Calu3 (cell line): Measurements from ENCODE around the gene FAM228A. TPM values are rescaled to one million over a fixed set of nuclear protein-coding genes. Genes with fewer than 3 reads are reported as not detected.

ENCODE experiments used
- BruUV-seq: library from RNA; stranded (reverse); fragments of 400-500 nt; replicated peaks from 2 replicates; lab custom pipeline; 2021; lab: Mats Ljungman, UMichigan
- CTCF ChIA-PET: fragments of 300-600 bp; sonication (Branson Sonifier 250); formaldehyde crosslinking; loops from one replicate; lab custom pipeline; 2022; ENCODE audit warnings: antibody characterized with exemption; lab: Charles Lee
- DNase-seq: peaks from one replicate; pipeline ENCODE4 v3.0.0; 2022
- H3K27ac Mint-ChIP-seq: one replicate; pipeline ENCODE4 v1.8.0; 2022; ENCODE audit warnings: mixed read lengths; ENCODE audit not compliant: unreplicated experiment
- H3K27me3 Mint-ChIP-seq: one replicate; pipeline ENCODE4 v1.8.0; 2022; ENCODE audit warnings: mixed read lengths; ENCODE audit not compliant: unreplicated experiment
- H3K36me3 Mint-ChIP-seq: one replicate; pipeline ENCODE4 v1.8.0; 2022; ENCODE audit warnings: mild to moderate bottlenecking, moderate library complexity, mixed read lengths; ENCODE audit not compliant: insufficient read depth, unreplicated experiment
- H3K4me1 Mint-ChIP-seq: one replicate; pipeline ENCODE4 v1.8.0; 2022; ENCODE audit warnings: mild to moderate bottlenecking, low read depth, mixed read lengths; ENCODE audit not compliant: unreplicated experiment
- H3K4me3 Mint-ChIP-seq: one replicate; pipeline ENCODE4 v1.8.0; 2022; ENCODE audit warnings: mild to moderate bottlenecking, low read depth, moderate library complexity, mixed read lengths; ENCODE audit not compliant: unreplicated experiment
- H3K9me3 Mint-ChIP-seq: one replicate; pipeline ENCODE4 v1.8.0; 2022; ENCODE audit warnings: low read depth, mixed read lengths; ENCODE audit not compliant: unreplicated experiment
- CTCF ChIP-seq: fragments of 200-600 bp; IDR thresholded peaks from one replicate; pipeline ENCODE4 v1.8.0; 2022; ENCODE audit warnings: antibody characterized with exemption; ENCODE audit not compliant: unreplicated experiment
- intact Hi-C: fragments of 100-400 bp; cut with micrococcal nuclease; formaldehyde crosslinking; loops from one replicate; pipeline ENCODE4 v1.10.0; 2022; ENCODE audit not compliant: unreplicated experiment
- total RNA-seq: library from RNA; stranded (reverse); gene quantifications from 2 replicates; pipeline ENCODE4 v1.2.3, GENCODE V29; 2022

FAM228A gene
- total RNA-seq, 1 experiment from 2014 or later = not detected

- TF ChIP-seq CTCF = peak; percentile 95
- Mint-ChIP-seq H3K36me3 (no peaks in the 10 kb centered on the region), H3K27ac (no peak overlapping the region), H3K27me3 (peaks cover 16% of the 10 kb centered on the region), H3K4me1 (no peaks in the 10 kb centered on the region), H3K4me3 (no peak overlapping the region), H3K9me3 (no peaks in the 10 kb centered on the region)
- CTCF ChIA-PET = interaction anchor here (0.8 to 3.8 kb wide), 3 partner anchors 13 to 341 kb away, joined by 4 to 13 read pairs (median 5); partner anchors contain the start of gene TP53I3
- intact Hi-C loops = loop anchor here (1.0 to 5.0 kb wide), 2 partner anchors 87 to 340 kb away; partner anchors contain the start of gene SF3B6
- peak; percentile 65 for DNase-seq
- no TSS peak for BruUV-seq
Observed at GRCh38 chr2:24164416-24164973, 10.4 kb upstream of the FAM228A start.

- Mint-ChIP-seq H3K27me3 (peaks cover 16% of the 10 kb centered on the region), H3K36me3 (no peaks in the 10 kb centered on the region), H3K27ac (no peak overlapping the region), H3K9me3 (no peaks in the 10 kb centered on the region), H3K4me3 (no peak overlapping the region), H3K4me1 (no peaks in the 10 kb centered on the region)
- CTCF ChIA-PET = interaction anchor here (0.6 kb wide), 1 partner anchor 56 kb away, joined by 4 read pairs; no protein-coding TSS in a partner anchor
- no TSS peak for BruUV-seq
- TF ChIP-seq CTCF = no peak
- intact Hi-C loops = no loop called here
- DNase-seq = no peak
Observed at GRCh38 chr2:24169023-24169422, 5.8 kb upstream of the FAM228A start.

DNA sequence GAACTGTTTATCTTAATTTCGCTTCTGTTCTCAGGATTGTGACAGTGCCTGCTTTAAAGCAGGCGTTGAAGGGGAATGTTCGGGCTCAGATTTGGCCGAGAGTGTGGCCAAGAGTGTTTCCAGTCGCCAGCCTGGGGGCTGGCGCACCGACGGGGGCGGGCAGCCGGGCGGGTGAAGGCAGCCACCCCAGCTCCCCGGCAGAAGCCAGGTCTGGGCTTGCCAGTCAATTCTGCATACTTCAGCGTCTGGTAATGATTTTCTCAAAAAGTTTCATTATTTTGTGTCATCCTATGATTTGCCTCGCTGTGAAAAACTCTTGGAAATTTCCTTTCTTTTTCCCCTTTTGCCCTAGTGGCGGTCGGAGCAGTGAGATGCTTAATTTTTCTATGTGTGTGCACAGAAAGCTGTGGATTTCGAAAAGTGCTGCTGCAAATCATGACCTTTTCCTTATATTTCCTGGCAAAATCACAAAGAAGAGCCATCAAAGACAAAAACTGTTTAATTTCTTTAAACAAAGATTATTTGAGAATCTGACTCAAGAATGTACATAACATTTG, 856 bp downstream of the FAM228A start:
- BruUV-seq = no TSS peak
- no peak for TF ChIP-seq CTCF
- DNase-seq = no peak
- Mint-ChIP-seq H3K9me3 (no peaks in the 10 kb centered on the region), H3K4me3 (no peak overlapping the region), H3K27me3 (no peaks in the 10 kb centered on the region), H3K36me3 (no peaks in the 10 kb centered on the region), H3K4me1 (no peaks in the 10 kb centered on the region), H3K27ac (no peak overlapping the region)
- intact Hi-C loops = no loop called here
- CTCF ChIA-PET = no interaction called here

- CTCF ChIA-PET = interaction anchor here (0.7 kb wide), 1 partner anchor 114 kb away, joined by 4 read pairs; no protein-coding TSS in a partner anchor
- TF ChIP-seq CTCF = no peak
- H3K36me3 Mint-ChIP-seq = no peaks in the 10 kb centered on the region
- DNase-seq = no peak
- BruUV-seq = no TSS peak
- H3K4me1 Mint-ChIP-seq = no peaks in the 10 kb centered on the region
- intact Hi-C loops = no loop called here
- H3K27ac Mint-ChIP-seq = no peak overlapping the region
- H3K9me3 Mint-ChIP-seq = no peaks in the 10 kb centered on the region
- H3K27me3 Mint-ChIP-seq = no peaks in the 10 kb centered on the region
- no peak overlapping the region for H3K4me3 Mint-ChIP-seq
Observed at GRCh38 chr2:24176326-24176725, 1.5 kb downstream of the FAM228A start.
